Mammary epithelial cell (primary cell): ENCODE data around the gene PCDH19.

ENCODE experiments used
- EZH2 ChIP-seq: IDR thresholded peaks from 2 replicates; pipeline ENCODE4 v1.6.1; 2012; ENCODE audit warnings: low read length, inconsistent platforms, borderline replicate concordance
- TF ChIP-seq, protein P1 (sequence below), 2 donors: IDR thresholded peaks in 1 of 2; conservative IDR thresholded peaks in 1 of 2; 2 replicates each; pipeline ENCODE4 v1.5.1; 2011 to 2012; ENCODE audit warnings: inconsistent platforms in 2 of 2, low read length in 2 of 2, mild to moderate bottlenecking in 2 of 2, control low read depth in 1 of 2, low read depth in 1 of 2; ENCODE audit not compliant: insufficient read depth in 1 of 2; ENCODE audit errors: extremely low read depth in 1 of 2

DNA sequence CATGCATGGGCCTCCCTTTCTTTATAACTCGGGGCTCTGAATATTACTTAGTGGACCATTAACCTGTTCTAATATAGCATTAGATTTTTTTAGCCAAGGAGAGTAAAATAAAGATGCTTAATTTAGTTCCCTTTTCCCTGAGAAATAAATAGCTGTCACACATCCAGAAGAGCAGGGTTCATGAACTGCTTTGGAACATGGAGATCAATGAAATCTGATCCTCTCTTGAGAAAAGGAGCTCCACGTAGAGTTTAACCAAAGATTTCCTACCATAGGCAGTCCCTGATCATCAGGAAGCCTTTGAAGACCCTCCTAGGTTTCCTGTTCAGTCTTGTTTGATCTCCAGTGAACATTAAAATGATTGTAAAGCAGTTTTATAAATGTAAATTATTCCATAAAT is 8.5 kb upstream of the PCDH19 start:
- TF ChIP-seq, protein P1, sequence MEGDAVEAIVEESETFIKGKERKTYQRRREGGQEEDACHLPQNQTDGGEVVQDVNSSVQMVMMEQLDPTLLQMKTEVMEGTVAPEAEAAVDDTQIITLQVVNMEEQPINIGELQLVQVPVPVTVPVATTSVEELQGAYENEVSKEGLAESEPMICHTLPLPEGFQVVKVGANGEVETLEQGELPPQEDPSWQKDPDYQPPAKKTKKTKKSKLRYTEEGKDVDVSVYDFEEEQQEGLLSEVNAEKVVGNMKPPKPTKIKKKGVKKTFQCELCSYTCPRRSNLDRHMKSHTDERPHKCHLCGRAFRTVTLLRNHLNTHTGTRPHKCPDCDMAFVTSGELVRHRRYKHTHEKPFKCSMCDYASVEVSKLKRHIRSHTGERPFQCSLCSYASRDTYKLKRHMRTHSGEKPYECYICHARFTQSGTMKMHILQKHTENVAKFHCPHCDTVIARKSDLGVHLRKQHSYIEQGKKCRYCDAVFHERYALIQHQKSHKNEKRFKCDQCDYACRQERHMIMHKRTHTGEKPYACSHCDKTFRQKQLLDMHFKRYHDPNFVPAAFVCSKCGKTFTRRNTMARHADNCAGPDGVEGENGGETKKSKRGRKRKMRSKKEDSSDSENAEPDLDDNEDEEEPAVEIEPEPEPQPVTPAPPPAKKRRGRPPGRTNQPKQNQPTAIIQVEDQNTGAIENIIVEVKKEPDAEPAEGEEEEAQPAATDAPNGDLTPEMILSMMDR (conservative IDR thresholded peaks at IDR 0.05 in 1 of 2, IDR thresholded peaks at IDR 0.05 in 1 of 2; ENCODE audit: extremely low read depth in 1 of 2, insufficient read depth in 1 of 2, low read depth in 1 of 2, low read length in 2 of 2): no peak
- TF ChIP-seq EZH2: no peak
